Mesenteric fat pad (tissue), 1 donor: ENCODE results near the gene GUCA1A. TPM values are rescaled to one million over a fixed set of nuclear protein-coding genes. Genes with fewer than 3 reads are reported as not detected.

Experiments used
- DNase-seq: peaks from one replicate; pipeline ENCODE4 v3.0.0-alpha.2; 2020; ENCODE audit warnings: low spot score
- long read RNA-seq: library from polyadenylated mRNA; unstranded; transcript quantifications from one replicate; pipeline ENCODE4 v2.0.0, GENCODE V29; 2020
- total RNA-seq: library from RNA; stranded (reverse); fragmentation: NEBNext Ultra II Directional; extraction: Animal tissue kit (Norgen Biotek cat#: 25700); gene quantifications from one replicate; pipeline ENCODE4 v1.2.1, GENCODE V29; 2021
- donor health status: DM: yes; HTN: yes; CAD: no.

The GUCA1A gene
- total RNA-seq, result not detected
- long read RNA-seq, result 0 reads

GRCh38 chr6:42173101-42173500, at the start of gene GUCA1A:
Gene GUCA1A (plus strand): TSS chr6:42173364. CDS start chr6:42173614, 250 bp downstream.
- no peak for DNase-seq

GRCh38 chr6:42123379-42124103, 49.6 kb upstream of the GUCA1A start:
- DNase-seq, result no peak

- DNase-seq, result no peak
Measured at GRCh38 chr6:42124223-42124836, 48.8 kb upstream of the GUCA1A start.

GRCh38 chr6:42125231-42125630, 47.9 kb upstream of the GUCA1A start:
- DNase-seq, result no peak

- DNase-seq, result no peak
Measured at GRCh38 chr6:42125663-42126062, 47.5 kb upstream of the GUCA1A start.

GRCh38 chr6:42128460-42129359, 44.5 kb upstream of the GUCA1A start:
- DNase-seq, result no peak

- DNase-seq, result no peak
Measured at GRCh38 chr6:42129360-42129676, 43.8 kb upstream of the GUCA1A start.

GRCh38 chr6:42131531-42131930, 41.6 kb upstream of the GUCA1A start:
- DNase-seq, result no peak

- no peak for DNase-seq
Measured at GRCh38 chr6:42133926-42134325, 39.2 kb upstream of the GUCA1A start.

GRCh38 chr6:42135161-42135560, 38.0 kb upstream of the GUCA1A start:
- DNase-seq, result no peak

GRCh38 chr6:42135722-42136121, 37.4 kb upstream of the GUCA1A start:
- DNase-seq, result no peak

- no peak for DNase-seq
Measured at GRCh38 chr6:42136508-42137193, 36.5 kb upstream of the GUCA1A start.

- no peak for DNase-seq
Measured at GRCh38 chr6:42137194-42137753, 35.9 kb upstream of the GUCA1A start.

- no peak for DNase-seq
Measured at GRCh38 chr6:42138190-42138589, 35.0 kb upstream of the GUCA1A start.

GRCh38 chr6:42138630-42139619, 34.2 kb upstream of the GUCA1A start:
- DNase-seq, result no peak

GRCh38 chr6:42140032-42140431, 33.1 kb upstream of the GUCA1A start:
- no peak for DNase-seq

GRCh38 chr6:42140756-42141602, 32.2 kb upstream of the GUCA1A start:
- no peak for DNase-seq

- DNase-seq, result no peak
Measured at GRCh38 chr6:42141603-42142117, 31.5 kb upstream of the GUCA1A start.
